GM21825 (cell line): Measurements from ENCODE around the gene CIT.

Source experiments
- ATAC-seq: cut with Tn5 transposase; IDR thresholded peaks from one replicate; pipeline ENCODE4 v1.9.1; 2021; ENCODE audit warnings: mild to moderate bottlenecking, moderate library complexity; ENCODE audit not compliant: unreplicated experiment

The CIT gene

GRCh38 chr12:119681728-119682638, 195.1 kb downstream of the CIT start:
- ATAC-seq, result no peak

- no peak for ATAC-seq
Measured at GRCh38 chr12:119681111-119681510, 196.0 kb downstream of the CIT start.

GRCh38 chr12:119679490-119679889, 197.6 kb downstream of the CIT start:
- no peak for ATAC-seq

GRCh38 chr12:119679081-119679480, 198.0 kb downstream of the CIT start:
- ATAC-seq, result no peak

GRCh38 chr12:119678459-119678858, 198.7 kb downstream of the CIT start:
- ATAC-seq, result no peak

- no peak for ATAC-seq
Measured at GRCh38 chr12:119676573-119676972, 200.5 kb downstream of the CIT start.

- ATAC-seq, result no peak
Measured at GRCh38 chr12:119676022-119676421, 201.1 kb downstream of the CIT start.

GRCh38 chr12:119674560-119674959, 202.6 kb downstream of the CIT start:
- ATAC-seq, result no peak

GRCh38 chr12:119673634-119674033, 203.5 kb downstream of the CIT start:
- ATAC-seq, result no peak

- ATAC-seq, result no peak
Measured at GRCh38 chr12:119672194-119672593, 204.9 kb downstream of the CIT start.

GRCh38 chr12:119671070-119671469, 206.1 kb downstream of the CIT start:
- no peak for ATAC-seq

GRCh38 chr12:119669744-119670472, 207.2 kb downstream of the CIT start:
- ATAC-seq, result no peak

- no peak for ATAC-seq
Measured at GRCh38 chr12:119668324-119668841, 208.7 kb downstream of the CIT start.

- ATAC-seq, result peak; percentile 91
Measured at GRCh38 chr12:119667577-119668323, 209.4 kb downstream of the CIT start, which contains the start of gene PRKAB1. Gene PRKAB1, plus strand, starts transcription at chr12:119668133. Its CDS starts 112 bp downstream, at chr12:119668245.

- ATAC-seq, result no peak
Measured at GRCh38 chr12:119666900-119667576, 210.1 kb downstream of the CIT start.

GRCh38 chr12:119666226-119666795, 210.8 kb downstream of the CIT start:
- no peak for ATAC-seq

- ATAC-seq, result no peak
Measured at GRCh38 chr12:119665164-119665929, 211.8 kb downstream of the CIT start.

- ATAC-seq, result no peak
Measured at GRCh38 chr12:119664642-119665041, 212.5 kb downstream of the CIT start.

GRCh38 chr12:119661882-119662281, 215.2 kb downstream of the CIT start:
- no peak for ATAC-seq
